K562 (cell line): ENCODE measurements around the gene SLC44A1.

Experiments used
- CTCF ChIP-seq, 3 experiments: IDR thresholded peaks in 2 of 3; conservative IDR thresholded peaks in 1 of 3; 2 replicates each; pipeline ENCODE4 v1.5.1; 2011 to 2012; ENCODE audit warnings: low read length in 3 of 3, mild to moderate bottlenecking in 3 of 3, control low read depth in 2 of 3, improper control_type of control experiment in 1 of 3, inconsistent platforms in 1 of 3, low read depth in 1 of 3, mixed read lengths in 1 of 3, moderate library complexity in 1 of 3; ENCODE audit not compliant: insufficient read depth in 2 of 3
- DLX4 ChIP-seq: fragments of 250-450 bp; sonication (Bioruptor Pico); IDR thresholded peaks from 2 replicates; pipeline ENCODE4 v1.6.1; 2021; ENCODE audit warnings: mild to moderate bottlenecking
- FOXP1 ChIP-seq: sonication (generic); formaldehyde crosslinking; IDR thresholded peaks from 2 replicates; pipeline ENCODE4 v1.8.0; 2022; ENCODE audit warnings: mild to moderate bottlenecking, missing genetic modification reagents
- NFIC ChIP-seq: fragments of 450-650 bp; IDR thresholded peaks from 2 replicates; pipeline ENCODE4 v1.6.1; 2017; ENCODE audit warnings: mild to moderate bottlenecking, inconsistent platforms
- RB1 ChIP-seq: fragments of 450-650 bp; IDR thresholded peaks from 2 replicates; pipeline ENCODE4 v1.6.1; 2017; ENCODE audit warnings: low read depth, mild to moderate bottlenecking
- SRSF1 ChIP-seq: fragments of 200-400 bp; formaldehyde crosslinking; IDR thresholded peaks from 2 replicates; pipeline ENCODE4 v1.6.1; 2017; ENCODE audit warnings: mild to moderate bottlenecking, low read depth, low read length, moderate library complexity
- TGIF2 ChIP-seq: sonication (generic); formaldehyde crosslinking; IDR thresholded peaks from 2 replicates; pipeline ENCODE4 v1.8.1; 2022; ENCODE audit warnings: mild to moderate bottlenecking, missing genetic modification reagents, moderate library complexity
- ZNF175 ChIP-seq: fragments of 200-800 bp; sonication (Bioruptor generic); IDR thresholded peaks from 2 replicates; pipeline ENCODE4 v1.6.1; 2016; ENCODE audit warnings: low read depth, mild to moderate bottlenecking, missing genetic modification characterization, missing compliant biosample characterization
- TF ChIP-seq, protein P1 (sequence below): fragments of 250-450 bp; sonication (Bioruptor Pico); IDR thresholded peaks from 2 replicates; pipeline ENCODE4 v1.9.0; 2021; ENCODE audit warnings: mild to moderate bottlenecking

DNA sequence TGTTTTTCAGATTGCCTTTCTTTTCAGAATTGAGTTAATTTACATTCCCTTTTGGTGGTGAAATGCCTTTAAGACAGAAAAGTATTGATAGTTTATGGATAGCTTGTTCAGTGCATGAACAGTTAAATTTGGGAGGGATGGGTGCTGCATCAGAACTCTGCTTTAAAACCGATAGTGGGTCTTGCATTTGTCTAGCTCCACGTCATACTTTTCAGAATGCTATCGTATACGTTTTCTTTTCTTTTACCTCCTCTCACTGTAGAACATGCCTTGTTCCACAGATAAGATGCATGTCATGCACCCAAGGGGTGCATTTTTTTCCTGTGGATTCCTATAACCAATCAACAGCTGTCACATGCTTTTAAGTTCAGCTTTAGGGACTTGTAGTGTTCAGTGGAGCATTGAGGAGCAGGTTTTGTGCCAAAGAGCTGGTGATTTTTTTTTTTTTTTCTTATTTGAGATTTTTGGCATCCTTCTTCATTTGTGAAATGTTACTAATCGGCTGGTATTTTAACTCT is 2.3 kb downstream of the SLC44A1 start:
- TF ChIP-seq CTCF (IDR thresholded peaks at IDR 0.05 in 2 of 3, conservative IDR thresholded peaks at IDR 0.05 in 1 of 3; ENCODE audit: insufficient read depth in 2 of 3, low read depth in 1 of 3, low read length in 3 of 3) (no peak), RB1 (no peak), NFIC (no peak), ZNF175 (CRISPR knock-in tag) (no peak), TGIF2 (no peak), FOXP1 (CRISPR knock-in tag) (no peak), SRSF1 (no peak), DLX4 (no peak)
- TF ChIP-seq, protein P1, sequence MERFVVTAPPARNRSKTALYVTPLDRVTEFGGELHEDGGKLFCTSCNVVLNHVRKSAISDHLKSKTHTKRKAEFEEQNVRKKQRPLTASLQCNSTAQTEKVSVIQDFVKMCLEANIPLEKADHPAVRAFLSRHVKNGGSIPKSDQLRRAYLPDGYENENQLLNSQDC, result no peak
